HG02571 (cell line): ENCODE results near the gene DMRT2.

Experiments used
- ATAC-seq: cut with Tn5 transposase; IDR thresholded peaks from one replicate; pipeline ENCODE4 v1.9.1; 2021; ENCODE audit warnings: mild to moderate bottlenecking, moderate library complexity; ENCODE audit not compliant: unreplicated experiment

The DMRT2 gene

DNA sequence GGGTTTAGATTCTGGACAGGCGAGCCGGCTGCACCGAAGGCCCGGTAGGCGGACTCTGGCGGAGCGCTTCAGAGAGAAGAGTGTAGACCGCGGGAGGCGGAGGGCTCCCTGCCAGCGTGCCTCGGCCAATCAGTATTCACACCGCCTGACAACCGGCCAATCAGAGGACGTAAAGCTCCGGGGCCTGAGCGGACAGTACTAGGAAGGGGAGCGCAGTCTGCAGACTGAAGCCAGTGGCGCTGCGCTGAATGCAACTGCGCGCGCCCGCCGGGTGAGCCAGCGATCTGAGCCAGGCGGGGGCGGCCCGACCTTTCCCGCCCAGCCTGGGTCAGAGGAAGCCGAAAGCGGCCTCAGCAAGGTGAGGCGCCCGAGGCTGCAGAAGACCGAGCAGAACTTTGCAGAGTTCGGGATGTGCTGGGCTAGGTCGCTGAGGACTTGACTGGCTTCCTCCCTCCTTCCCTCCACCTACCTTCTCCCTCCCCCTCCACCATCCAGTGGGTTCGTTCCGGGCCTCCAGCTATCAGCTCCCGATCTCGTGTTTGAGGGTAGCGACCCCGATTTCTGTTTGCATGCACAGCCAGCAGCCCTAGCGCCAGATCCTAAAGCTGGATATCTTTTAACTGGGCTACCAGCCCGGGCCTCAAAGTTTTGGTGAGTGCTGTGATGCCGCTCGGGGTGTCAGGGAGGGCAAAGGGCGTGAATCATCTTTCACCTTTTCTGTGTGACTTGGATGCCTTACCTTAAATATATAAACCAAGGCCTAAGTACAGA, at the start of gene DMRT2:
TSS of gene DMRT2 (plus strand) at position 233 of the 771 bp plus-strand sequence. CDS start 1,257 bp downstream, outside the sequence.
- ATAC-seq = no peak

DNA sequence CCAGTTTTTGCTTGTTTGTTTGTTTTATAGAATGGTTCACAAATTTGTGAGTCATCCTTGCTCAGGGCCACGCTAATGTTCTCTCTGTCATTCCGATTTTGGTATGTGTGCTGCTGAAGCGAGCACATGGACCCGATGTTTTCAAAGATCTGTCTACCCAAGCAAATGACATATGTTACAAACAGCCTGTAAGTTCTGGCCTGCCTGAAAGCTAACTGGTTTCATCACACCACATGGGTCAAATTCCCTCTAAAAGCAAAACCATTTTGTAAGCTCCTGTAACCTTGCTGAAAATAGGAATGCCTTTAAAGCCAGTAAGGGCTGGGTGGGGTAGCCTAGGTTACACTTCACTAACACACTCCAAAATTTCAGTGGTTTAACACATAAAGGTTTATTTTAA, 48.3 kb upstream of the DMRT2 start:
- no peak for ATAC-seq

GRCh38 chr9:1002678-1003077, 47.5 kb upstream of the DMRT2 start:
- no peak for ATAC-seq

- no peak for ATAC-seq
These were observed 45.0 kb upstream of the DMRT2 start for GRCh38 chr9:1005043-1005667.

GRCh38 chr9:1007312-1007711, 42.8 kb upstream of the DMRT2 start:
- no peak for ATAC-seq

GRCh38 chr9:1008216-1008615, 41.9 kb upstream of the DMRT2 start:
- no peak for ATAC-seq

- peak; percentile 97 for ATAC-seq
These were observed 41.0 kb upstream of the DMRT2 start for GRCh38 chr9:1009101-1009707.

- ATAC-seq = no peak
These were observed 37.1 kb upstream of the DMRT2 start for GRCh38 chr9:1013021-1013420.

- no peak for ATAC-seq
These were observed 35.9 kb upstream of the DMRT2 start for GRCh38 chr9:1014225-1014624.

GRCh38 chr9:1014640-1015039, 35.5 kb upstream of the DMRT2 start:
- ATAC-seq = no peak

- ATAC-seq = no peak
These were observed 32.0 kb upstream of the DMRT2 start for GRCh38 chr9:1018121-1018520.

- no peak for ATAC-seq
These were observed 26.0 kb upstream of the DMRT2 start for GRCh38 chr9:1024112-1024511.

GRCh38 chr9:1025131-1025530, 25.0 kb upstream of the DMRT2 start:
- ATAC-seq = no peak

DNA sequence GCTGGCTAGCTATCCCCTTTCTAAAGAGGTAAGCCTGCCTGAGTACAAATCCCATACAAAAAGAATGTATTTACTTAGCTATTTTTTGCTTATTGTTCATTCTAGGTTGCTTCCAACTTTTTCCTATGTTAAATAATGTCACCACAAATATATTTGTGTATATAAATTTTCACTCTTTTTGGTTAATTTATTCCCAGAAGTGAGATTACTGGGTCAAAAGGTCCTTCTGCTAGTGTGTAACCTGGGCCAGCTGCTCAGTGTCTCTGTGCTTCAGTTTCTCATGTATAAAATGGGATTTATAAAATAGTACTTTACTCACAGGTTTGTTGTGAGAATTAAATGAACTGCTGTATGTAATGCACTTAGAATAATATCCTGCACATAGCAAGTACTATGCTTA, 23.9 kb upstream of the DMRT2 start:
- no peak for ATAC-seq

DNA sequence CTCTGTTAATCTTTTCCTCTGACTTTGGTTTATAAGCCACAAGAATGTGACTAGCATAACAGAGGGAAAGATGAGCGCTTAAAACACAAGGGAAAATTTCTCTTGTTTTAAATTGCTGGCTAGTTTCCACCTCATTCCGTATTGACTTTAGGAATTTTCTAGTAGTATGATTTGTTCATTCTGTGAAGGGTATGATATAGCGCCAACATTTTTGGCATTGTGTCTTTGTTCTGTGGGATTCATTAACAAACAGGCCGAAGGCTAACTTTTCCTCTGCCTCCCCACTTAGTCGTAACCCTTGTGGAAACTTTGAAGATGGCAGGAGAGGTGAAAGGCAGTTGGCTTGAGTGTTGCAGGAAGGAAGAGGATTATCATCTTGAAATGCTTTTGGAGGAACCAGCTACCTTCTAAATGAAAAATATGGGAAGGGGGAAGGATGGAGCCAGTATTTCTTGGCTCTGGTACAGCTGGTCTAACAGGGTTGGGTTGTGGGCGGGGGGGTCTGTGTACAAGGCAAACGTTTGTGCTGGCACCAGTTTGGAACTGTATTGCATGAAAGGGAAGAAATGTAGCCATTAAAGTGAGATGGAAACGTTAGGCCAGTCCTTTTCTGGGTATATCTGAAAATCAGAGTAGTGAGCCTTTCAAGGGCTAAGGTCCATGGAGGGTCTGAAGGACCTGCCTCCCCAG, 21.5 kb upstream of the DMRT2 start:
- ATAC-seq = no peak

DNA sequence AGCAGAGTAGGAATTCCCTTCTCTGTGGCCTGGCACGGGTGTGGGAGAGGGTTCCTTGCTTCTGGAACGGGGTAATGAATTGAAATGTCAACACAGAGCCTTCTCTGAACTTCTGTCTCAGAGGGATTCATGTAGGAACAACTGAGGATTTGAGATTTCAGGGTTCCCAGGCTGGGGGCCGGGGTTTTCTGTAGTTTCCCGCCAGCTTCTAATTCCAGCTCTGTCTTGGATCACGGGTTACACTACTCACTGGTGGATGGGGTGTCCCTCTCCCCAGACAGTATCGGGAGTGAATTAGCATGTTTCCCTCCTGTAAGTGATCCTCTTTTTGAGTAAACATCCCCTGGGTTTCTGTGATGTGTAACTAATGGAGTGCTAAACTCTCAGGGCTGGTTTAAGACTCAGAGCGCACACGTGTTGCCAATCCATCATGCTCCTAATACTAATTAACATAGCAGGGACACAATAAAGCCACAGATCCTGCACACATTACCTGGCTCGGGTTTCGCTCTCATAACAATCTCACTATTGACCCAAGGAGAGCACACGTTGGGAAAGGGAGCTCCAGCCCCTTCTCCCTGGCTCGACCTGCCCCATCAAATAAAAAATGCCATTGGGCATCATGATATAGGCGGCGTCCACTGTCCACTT, 18.1 kb upstream of the DMRT2 start:
- ATAC-seq = no peak

GRCh38 chr9:1034271-1034670, 15.9 kb upstream of the DMRT2 start:
- ATAC-seq = no peak

DNA sequence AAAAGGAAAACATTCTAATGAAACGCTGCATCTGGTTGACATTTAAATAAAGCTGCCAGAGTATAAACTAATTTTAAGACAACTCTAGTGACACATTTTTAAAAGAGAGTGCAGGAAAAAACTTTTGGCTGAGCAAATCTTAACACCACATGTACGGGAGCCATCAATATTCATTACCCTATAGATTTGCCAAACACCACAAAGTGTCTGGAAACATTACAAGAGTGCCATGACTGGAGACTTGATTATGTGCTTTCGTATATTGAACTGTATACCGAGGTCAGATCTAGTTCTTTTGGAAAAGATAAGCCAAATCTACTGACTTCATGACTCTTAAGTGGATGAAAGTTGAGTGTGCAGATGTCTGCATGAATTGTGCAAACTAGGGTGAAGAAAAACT, 10.6 kb upstream of the DMRT2 start:
- no peak for ATAC-seq

- no peak for ATAC-seq
These were observed 7.7 kb upstream of the DMRT2 start for GRCh38 chr9:1042466-1042865.

- ATAC-seq = no peak
These were observed 5.5 kb upstream of the DMRT2 start for GRCh38 chr9:1044643-1045042.
